Caki2 (cell line): Measurements from ENCODE around the gene NISCH. TPM values are rescaled to one million over a fixed set of nuclear protein-coding genes. Genes with fewer than 3 reads are reported as not detected.

ENCODE experiments used
- DNase-seq: peaks from one replicate; pipeline ENCODE4 v3.0.0-alpha.2; 2015; ENCODE audit warnings: low read depth
- in situ Hi-C: cut with HindIII; loops from 2 replicates; pipeline ENCODE4 v1.10.0; 2016; ENCODE audit warnings: low sequenced_read_pairs, low pct_unique_long_range_greater_than_20kb, mixed read lengths
- total RNA-seq: library from RNA; depleted of rRNA; stranded (reverse); fragments of >200 nt; shearing (Covaris generic); gene quantifications from 2 replicates; pipeline ENCODE4 v1.2.3, GENCODE V29; 2014; ENCODE audit warnings: low replicate concordance; rRNA removed

Gene NISCH
- total RNA-seq, 1 experiment from 2014 or later: 11.9 TPM

DNA sequence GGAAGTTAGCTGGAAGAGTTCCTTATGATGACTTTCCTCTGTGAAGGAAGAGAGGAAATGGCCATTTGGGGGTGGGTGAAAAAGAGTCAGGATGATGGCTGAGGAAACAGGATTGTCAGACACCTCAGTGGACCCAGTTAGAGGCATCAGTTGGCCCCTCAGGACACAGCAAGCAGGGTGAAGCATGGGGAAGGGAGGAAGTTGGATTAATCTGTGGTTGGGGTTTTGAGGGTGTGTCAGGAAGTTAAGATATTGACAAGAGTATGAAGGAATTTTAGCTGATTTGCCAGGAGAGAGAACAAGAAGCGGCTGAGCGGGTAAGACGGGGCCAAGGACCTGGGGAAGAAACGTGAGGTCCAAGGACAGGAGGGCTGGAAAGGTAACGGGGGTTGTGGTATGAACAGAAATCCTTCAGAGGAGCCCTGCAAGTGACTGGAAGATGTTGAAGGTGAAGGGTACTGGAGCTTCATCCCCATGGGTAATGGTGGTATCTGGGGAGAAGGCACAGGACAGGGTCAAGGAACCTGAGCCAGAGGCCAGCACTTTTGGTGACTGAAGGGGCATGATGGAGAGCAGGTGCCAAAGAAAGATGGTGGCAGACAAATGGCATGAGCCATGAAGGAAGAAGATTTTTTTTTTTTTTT, 83.7 kb downstream of the NISCH start:
- no peak for DNase-seq
- in situ Hi-C loops: no loop called here

DNA sequence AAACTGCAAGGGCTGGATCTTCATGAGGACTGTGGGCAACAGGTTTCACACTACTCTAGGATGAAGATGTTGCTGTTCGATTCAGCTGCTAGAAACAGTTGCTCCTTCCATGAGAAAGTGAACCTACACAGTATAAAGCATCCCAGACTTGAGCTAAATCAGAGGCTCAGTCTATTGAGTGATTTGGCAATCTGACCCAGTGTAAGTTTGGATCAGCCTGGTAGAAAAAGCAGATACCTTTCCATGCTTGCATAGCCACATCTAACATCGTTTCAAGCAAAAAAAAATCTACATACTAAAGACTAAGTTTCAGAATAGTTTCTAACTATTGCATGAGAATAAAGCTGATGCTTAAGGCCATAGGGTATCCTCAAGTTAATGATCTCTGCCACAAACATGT, 85.6 kb downstream of the NISCH start:
- DNase-seq: no peak
- in situ Hi-C loops: no loop called here

Other genes with a start within 250 kb of the NISCH start
- gene TLR9, start 230.0 kb upstream of the NISCH start, total RNA-seq: 0.12 TPM in 1 of 2 replicates, not detected in the other
- gene TWF2, start 216.4 kb upstream of the NISCH start, total RNA-seq: 206 and 242 TPM in 2 replicates
- gene PPM1M, start 209.8 kb upstream of the NISCH start, total RNA-seq: 4.8 and 7.4 TPM in 2 replicates
- 34.2 and 35.1 TPM in 2 replicates for gene WDR82, start 177.0 kb upstream of the NISCH start, total RNA-seq
- gene GLYCTK, start 167.8 kb upstream of the NISCH start, total RNA-seq: 19.9 and 24.8 TPM in 2 replicates
- 1.0 and 2.7 TPM in 2 replicates for gene DNAH1, start 139.3 kb upstream of the NISCH start, total RNA-seq
- gene BAP1, start 45.6 kb upstream of the NISCH start, total RNA-seq: 87.8 and 139 TPM in 2 replicates
- gene PHF7, start 44.9 kb upstream of the NISCH start, total RNA-seq: 10.2 and 89.8 TPM in 2 replicates
- gene SEMA3G, start 10.5 kb upstream of the NISCH start, total RNA-seq: 0.17 TPM in 1 of 2 replicates, not detected in the other
- gene TNNC1, start 1.6 kb upstream of the NISCH start, total RNA-seq: 1.1 and 2.7 TPM in 2 replicates
- not detected in 2 replicates for gene STAB1, start 39.7 kb downstream of the NISCH start, total RNA-seq
- gene NT5DC2, start 78.3 kb downstream of the NISCH start, total RNA-seq: 13.2 and 14.4 TPM in 2 replicates
- gene UQCC5, start 81.0 kb downstream of the NISCH start, total RNA-seq: 1.8 and 35.7 TPM in 2 replicates
- 3.4 and 4.4 TPM in 2 replicates for gene PBRM1, start 230.3 kb downstream of the NISCH start, total RNA-seq
- 95.6 and 127 TPM in 2 replicates for gene GNL3, start 230.4 kb downstream of the NISCH start, total RNA-seq